ENCODE measurements around the gene SQOR. TPM values are rescaled to one million over a fixed set of nuclear protein-coding genes. Genes with fewer than 3 reads are reported as not detected.

Gene SQOR
- total RNA-seq, 1 donor from 2014 or later = 26.1 TPM

DNA sequence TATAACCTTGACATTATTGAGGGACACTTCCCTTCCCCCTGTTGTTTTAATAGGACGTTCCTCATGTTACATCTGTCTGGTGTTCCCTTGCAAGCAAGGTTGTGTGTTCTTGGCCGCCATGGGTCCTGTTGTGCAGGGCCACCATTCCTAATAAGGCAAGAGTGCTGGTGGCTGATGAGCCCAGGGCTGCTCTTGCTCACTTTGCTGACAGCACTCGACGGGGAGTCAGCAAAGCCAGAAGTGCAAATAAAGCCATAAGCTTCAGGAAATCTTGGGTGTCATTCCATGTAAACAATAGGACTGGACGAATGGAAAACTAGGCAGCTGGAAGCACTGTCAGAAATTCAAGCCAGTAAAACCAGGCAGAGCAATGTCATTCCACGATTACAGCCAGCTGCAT lies 75.8 kb downstream of the SQOR start:
- no peak for DNase-seq

DNA sequence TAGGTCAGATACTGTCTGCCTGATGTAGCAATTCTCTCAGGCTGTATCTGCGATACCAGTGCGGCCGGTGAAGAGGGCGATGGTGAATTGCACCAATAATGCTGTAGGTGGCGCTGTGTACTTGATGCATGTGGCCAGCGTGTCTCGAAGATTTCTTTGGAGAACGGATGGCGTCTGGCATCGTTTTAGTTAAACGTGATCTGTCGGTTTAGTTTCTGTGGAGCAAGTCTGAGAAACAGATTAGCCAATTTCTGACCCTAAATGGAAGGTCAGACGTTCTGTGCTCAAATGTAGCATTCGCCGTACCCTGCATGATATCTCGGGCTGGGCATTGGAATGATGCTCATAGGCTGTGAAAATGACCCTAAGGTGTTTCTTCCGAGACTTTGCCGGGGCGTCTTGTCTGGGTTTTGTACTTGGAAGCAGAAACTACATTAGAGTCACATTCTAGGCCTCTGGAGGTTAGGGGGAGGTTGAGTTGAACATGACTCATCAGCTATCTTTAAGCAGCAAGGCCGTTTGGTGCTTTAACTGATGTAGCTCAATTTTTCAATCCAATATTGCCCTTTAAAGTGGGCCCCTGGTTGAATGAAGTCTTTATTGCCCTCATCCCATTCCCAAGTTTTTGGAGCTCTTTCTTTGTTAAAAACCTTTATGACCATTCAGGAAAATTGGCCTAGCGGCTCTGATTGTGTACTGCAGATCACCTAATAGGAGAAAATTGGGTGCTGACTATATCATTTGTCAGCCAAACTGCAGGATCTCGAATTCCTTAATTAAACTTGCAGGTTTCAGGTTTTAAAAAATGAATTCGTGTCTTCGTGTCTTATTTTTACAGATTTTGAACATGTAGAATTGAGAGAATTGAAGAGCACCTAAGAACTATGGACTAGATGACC lies 80.0 kb downstream of the SQOR start:
- DNase-seq = peak; percentile 58

DNA sequence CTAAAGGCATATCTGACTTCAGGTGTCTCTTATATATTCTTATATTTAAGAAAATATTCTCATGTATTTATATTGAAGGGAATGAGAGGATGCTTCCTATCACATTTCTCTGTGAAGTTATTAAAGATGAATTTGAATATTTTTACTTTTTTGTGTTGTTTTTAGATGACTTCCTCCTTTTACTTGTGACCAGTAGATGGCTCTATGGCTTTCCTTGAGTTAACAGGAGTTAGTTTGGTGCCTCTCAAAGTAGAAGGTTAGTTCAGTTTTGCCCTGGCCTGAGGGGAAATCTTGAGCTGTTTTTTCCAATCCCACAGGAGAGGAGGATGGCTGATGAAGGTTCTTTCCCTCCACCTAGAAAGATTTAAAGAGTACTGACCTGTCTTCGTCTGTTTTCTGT lies 80.7 kb downstream of the SQOR start:
- DNase-seq = peak; percentile 10

DNA sequence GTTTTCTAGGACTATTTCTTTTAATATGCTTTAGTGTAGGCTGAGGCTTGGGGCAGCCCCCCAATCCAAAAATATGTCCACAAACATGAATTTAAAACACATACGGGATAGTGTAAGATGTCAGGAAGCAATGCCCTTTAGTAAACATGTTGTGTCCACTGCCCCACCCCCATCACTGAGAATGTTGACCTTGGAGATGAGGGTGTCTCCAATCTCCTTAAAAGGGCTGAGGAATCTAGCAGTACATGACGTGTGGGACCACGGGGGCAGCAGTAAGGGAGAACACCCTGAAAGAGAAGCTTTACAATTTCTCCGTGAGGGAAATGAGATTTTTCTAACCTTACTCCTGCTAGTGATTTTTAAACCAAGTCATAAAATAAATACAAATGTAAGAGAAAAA lies 84.7 kb downstream of the SQOR start:
- no peak for DNase-seq

DNA sequence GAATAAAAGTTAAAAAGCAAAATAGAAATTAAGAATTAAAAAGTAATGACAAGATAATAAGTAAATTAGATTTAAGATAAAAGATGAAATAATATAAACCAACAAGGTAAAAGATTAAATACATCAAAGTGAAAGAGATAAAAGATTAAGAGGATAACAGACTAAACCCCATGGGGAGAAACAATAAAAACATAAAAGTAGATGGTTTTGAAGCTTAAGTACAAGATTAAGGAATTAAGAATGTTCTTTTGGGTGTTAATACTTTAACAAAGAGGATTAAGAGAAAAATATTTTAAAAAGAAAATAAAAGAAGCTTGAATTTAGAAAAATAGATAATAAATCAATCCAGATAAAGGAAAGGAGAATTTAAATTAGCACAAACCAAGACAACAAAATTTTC lies 85.4 kb downstream of the SQOR start:
- DNase-seq = no peak

DNA sequence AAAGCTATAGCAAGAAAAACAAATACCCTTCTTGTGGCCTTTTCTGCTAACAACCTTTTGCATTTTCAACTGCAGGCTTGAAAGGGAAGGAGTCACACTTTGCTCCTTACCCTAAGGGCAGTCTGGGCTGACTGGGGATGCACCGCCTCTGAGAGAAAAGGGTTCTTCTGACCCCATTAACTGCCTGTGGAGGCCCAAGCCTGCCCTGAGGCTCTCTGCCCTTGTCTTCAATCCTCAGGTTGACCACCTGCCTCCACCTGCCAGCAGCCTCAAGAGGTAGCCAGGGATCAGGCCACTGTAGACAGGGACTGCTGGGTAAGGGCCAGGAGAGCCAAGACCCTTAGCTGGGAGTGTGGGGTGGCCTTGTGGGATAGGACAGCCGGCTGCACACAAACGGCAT lies 93.8 kb downstream of the SQOR start:
- DNase-seq = no peak

- DNase-seq = no peak
Observed at GRCh38 chr15:45729141-45729540, 94.3 kb downstream of the SQOR start.

- no peak for DNase-seq
Observed at GRCh38 chr15:45731343-45731742, 96.5 kb downstream of the SQOR start.

- DNase-seq = peak; percentile 26
Observed at GRCh38 chr15:45732662-45733061, 97.8 kb downstream of the SQOR start.

DNA sequence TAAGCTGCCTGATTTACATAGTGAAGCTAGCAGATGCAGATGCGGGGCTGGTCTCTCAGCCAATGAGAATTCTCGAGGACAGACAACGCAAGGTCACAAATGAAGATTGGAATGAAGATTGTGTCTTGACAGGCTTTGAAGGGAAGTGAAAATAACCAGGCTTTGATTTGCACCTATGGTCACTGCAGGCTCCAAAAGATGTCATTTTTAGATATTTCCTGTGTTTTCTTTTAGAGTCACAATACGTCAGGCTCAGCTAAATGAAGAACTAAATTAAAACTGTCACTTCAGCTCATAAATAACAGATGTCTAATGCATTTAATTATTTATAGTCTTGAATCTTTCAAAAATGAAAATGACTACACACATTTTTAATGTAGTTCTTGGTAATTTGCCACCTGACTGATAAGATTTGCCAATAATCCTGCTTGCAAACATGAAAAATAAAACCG lies 99.5 kb downstream of the SQOR start:
- no peak for DNase-seq

Small RNAs within 50 kb of the gene (small RNA-seq; reads per million reads assigned to genes)
- gene RF00019 (ENCODE audit: low replicate concordance) = not detected

Other genes with a start within 250 kb of the SQOR start
- gene SLC30A4, start 112.3 kb upstream of the SQOR start, total RNA-seq = 7.3 TPM
- gene BLOC1S6, start 47.6 kb upstream of the SQOR start, total RNA-seq = 51.6 TPM

Data from skin of body (tissue), 3 donors.